ENCODE results near the gene APC. TPM values are rescaled to one million over a fixed set of nuclear protein-coding genes. Genes with fewer than 3 reads are reported as not detected.

APC gene
- total RNA-seq, 4 donors from 2014 or later: 57.3 to 68.2 (median 65.5) TPM

DNA sequence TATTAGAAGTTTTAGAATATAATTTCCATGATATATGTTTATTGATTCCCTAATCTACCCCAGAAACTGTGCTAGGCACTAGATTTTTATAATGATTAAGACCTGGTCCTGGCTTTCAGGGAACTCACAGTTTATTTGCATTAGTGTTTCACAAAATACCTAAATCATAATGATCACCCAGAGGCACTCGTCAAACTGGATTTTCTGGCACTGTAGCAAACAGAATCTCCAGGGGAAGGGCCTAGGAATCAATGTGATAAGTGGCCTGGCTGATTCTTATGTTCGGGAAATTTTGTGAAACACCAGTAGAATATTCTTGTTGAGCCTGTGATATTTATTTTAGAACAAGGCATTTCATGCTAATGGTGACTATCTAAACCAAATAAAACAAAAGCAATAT, 86.0 kb downstream of the APC start:
- TF ChIP-seq, protein P1, sequence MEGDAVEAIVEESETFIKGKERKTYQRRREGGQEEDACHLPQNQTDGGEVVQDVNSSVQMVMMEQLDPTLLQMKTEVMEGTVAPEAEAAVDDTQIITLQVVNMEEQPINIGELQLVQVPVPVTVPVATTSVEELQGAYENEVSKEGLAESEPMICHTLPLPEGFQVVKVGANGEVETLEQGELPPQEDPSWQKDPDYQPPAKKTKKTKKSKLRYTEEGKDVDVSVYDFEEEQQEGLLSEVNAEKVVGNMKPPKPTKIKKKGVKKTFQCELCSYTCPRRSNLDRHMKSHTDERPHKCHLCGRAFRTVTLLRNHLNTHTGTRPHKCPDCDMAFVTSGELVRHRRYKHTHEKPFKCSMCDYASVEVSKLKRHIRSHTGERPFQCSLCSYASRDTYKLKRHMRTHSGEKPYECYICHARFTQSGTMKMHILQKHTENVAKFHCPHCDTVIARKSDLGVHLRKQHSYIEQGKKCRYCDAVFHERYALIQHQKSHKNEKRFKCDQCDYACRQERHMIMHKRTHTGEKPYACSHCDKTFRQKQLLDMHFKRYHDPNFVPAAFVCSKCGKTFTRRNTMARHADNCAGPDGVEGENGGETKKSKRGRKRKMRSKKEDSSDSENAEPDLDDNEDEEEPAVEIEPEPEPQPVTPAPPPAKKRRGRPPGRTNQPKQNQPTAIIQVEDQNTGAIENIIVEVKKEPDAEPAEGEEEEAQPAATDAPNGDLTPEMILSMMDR (IDR thresholded peaks at IDR 0.05; ENCODE audit: low read depth): no peak

DNA sequence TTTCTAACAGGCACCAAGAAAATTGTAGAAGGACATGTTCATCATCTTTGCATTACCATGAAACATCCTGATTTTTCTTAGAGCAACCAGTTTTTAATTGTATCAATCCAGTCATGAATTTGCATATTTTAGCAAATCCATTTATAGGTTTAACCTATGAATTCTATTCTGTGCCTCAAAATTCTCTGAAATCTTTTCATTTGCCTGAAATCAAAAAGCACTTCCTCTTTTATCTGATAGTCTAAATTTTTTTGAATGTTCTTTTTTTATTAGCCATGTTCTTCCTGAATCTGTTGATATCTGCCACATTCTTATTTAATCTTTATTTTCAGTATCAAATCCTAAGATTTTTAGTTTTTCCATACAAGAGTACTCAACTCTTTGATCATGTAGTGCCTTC, 86.5 kb downstream of the APC start:
- TF ChIP-seq, protein P1 (IDR thresholded peaks at IDR 0.05; ENCODE audit: low read depth): no peak

DNA sequence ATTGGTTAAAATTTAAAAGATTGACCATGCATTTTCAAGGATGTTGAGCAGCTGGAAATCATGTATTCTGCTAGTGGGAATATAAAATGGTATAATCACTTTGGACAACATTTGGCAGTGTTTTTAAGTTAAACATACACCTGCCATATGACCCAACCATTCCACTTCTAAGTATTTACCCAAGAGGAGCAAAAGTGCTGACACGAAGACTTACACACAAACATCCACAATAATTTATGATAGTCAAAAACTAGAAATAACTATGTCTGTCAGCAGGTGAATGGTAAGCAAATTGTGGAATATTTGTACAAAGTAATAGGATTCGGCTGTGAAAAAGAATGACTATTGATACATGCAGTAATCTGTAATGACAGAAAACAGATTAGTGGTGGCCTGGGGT, 92.7 kb downstream of the APC start:
- TF ChIP-seq, protein P1 (IDR thresholded peaks at IDR 0.05; ENCODE audit: low read depth): no peak

DNA sequence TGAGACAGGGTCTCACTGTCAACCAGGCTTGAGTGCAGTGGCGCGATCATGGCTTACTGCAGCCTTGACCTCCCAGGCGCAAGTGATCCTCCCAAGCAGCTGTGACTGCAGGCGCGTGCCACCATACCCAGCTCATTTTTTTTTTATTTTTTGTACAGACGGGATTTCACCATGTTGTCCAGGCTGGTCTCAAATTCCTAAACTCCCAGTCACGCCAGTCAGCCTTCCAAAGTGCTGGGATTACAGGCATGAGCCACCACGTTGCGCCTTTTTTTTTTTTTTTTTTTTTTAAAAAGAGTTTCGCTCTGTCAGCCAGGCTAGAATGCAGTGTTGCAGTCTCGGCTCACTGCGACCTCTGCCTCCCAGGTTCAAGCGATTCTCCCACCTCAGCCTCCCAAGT, 96.3 kb downstream of the APC start:
- TF ChIP-seq, protein P1 (IDR thresholded peaks at IDR 0.05; ENCODE audit: low read depth): no peak

DNA sequence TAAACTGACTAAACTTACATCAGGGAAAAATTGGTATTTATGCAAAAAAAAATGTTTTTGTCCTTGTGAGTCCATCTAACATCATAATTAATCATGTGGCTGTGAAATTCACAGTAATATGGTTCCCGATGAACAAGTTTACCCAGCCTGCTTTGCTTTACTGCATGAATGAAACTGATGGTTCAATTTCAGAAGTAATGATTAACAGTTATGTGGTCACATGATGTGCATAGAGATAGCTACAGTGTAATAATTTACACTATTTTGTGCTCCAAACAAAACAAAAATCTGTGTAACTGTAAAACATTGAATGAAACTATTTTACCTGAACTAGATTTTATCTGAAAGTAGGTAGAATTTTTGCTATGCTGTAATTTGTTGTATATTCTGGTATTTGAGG, 106.8 kb downstream of the APC start:
- TF ChIP-seq, protein P1 (IDR thresholded peaks at IDR 0.05; ENCODE audit: low read depth): no peak

DNA sequence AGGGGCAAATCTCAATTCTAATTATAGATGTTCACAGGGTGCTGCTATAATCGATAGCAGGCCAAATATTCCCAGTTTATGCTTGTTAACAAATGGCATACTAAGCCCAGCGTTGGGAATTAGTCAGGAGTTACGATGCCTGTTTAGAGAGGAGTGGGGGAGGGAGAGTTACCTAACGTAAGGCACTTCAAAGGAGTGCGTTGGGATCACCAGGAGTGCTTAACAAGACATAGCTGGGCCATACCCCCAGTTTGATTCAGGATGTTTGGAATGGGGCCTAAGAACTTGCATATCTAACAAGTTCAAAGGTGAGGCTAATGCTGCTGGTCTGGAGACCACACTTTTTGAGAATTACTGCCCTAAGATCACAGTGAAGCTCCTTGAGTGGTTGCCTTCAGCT, 108.9 kb downstream of the APC start:
- TF ChIP-seq, protein P1 (IDR thresholded peaks at IDR 0.05; ENCODE audit: low read depth): no peak

DNA sequence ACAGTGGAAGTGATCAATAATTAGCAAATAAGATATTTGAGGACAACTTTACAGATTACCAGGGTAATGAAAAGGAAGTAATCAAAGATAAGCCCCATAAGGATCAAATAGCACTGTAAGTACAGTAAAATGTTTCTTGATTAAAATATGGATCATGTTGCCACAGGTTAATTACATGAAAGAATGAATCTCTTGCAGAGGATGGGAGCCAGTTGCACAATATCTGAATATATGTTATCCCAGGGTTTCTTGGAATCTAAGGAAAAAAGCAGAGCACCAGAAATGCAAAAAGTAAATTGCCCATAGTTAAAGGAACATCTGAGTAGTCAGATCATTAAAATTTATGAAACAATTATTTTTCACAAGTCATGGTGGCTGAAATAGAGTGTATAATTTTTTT, 109.6 kb downstream of the APC start:
- TF ChIP-seq, protein P1 (IDR thresholded peaks at IDR 0.05; ENCODE audit: low read depth): no peak
